Islet of Langerhans (tissue), 1 donor: ENCODE data around the gene TBC1D20.
"Not testable (repeated sequence)": the region's sequence is repeated elsewhere in the genome, so short reads cannot be mapped to it uniquely, and the experiment has no call there.

ENCODE experiments used
- FAIRE-seq: peaks from one replicate; lab custom pipeline; 2011; peaks lifted over from hg19 to GRCh38; lab: Jason Lieb, UNC

Gene TBC1D20

GRCh38 chr20:462199-462991, at the start of gene TBC1D20:
Gene TBC1D20 (minus strand): TSS chr20:462533. CDS start chr20:462405, 128 bp downstream.
- FAIRE-seq = no peak

GRCh38 chr20:510328-511057, 48.2 kb upstream of the TBC1D20 start:
- FAIRE-seq = not testable (repeated sequence)

- FAIRE-seq = not testable (repeated sequence)
These were observed 46.0 kb upstream of the TBC1D20 start for GRCh38 chr20:508364-508787.

DNA sequence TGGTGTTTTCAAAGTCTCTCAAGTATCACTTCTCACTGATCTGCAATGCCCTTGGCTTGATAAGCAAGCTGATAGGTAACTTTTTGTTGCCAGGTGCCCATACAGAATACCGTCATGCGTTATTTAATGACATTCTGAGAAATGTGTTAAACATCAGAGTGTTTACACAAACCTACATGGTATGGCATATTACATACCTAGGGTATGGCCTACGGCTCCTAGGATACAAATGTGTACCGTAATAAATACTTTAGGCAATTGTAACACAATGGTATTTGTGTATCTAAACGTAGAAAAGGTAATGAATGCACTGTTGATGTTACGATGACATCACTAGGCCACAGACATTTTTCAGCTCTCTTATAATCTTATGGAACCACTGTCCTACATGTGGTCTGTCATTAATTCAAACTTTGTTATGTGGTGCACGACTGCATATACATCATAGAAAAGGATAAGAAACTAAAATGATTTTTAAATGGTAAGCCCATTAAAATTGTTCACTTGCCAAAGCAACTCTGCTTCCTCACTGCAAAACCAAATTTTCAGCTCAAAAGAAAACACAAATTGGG, 45.5 kb upstream of the TBC1D20 start:
- FAIRE-seq = no peak

GRCh38 chr20:507006-507758, 44.8 kb upstream of the TBC1D20 start:
- FAIRE-seq = no peak

- no peak for FAIRE-seq
These were observed 42.3 kb upstream of the TBC1D20 start for GRCh38 chr20:504632-505075.

DNA sequence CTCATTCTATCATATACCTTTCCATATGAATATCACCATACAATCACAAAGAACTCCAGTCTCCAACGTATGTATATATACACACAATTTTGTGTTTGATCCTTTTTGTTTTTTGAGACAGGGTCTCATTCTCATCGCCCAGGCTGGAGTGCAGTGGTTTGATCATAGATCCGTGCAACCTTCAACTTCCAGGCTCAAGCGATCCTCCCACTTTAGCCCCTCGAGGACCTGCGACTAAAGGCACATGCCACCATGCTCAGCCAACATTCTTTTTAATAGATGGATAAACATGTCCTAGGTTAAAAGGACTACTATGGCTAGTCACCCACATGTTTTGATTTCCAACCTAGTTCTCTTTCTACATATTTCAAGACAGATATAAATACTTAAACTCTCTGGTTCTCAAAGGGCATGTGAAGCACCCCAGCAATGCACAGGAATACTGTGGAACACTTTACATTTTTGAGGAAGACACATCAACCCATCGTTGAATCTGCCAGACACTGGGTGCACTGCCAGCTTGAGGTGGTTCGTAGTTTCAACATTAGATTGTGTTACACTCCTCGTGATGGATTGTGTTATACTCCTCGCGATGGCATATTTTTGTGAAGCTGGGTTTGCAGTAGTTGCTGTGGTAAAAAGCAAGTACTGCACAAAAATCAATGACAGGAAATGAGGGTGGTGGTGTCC, 40.9 kb upstream of the TBC1D20 start:
- no peak for FAIRE-seq

DNA sequence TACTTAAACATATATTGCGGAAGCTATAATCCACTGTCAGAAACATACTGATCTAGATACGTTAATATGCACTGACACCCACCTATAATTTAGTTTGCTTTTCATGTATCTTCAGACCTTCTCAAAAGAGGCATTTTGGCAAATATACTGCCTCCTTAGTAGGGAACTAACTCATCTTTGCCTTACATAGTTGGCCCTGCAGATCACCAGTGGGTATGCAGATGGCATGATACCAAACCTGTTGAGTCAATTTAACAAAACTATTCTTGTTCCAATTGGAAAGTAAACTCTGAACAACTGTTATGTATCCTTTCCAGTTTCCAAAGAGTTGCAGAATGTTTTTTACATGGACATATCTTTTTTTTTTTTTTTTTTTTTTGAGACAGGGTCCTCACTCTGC, 35.6 kb upstream of the TBC1D20 start:
- no peak for FAIRE-seq

GRCh38 chr20:496126-496696, 33.9 kb upstream of the TBC1D20 start:
- no peak for FAIRE-seq

GRCh38 chr20:492159-492558, 29.8 kb upstream of the TBC1D20 start:
- no peak for FAIRE-seq

GRCh38 chr20:487655-488054, 25.3 kb upstream of the TBC1D20 start:
- FAIRE-seq = no peak

- FAIRE-seq = no peak
These were observed 21.7 kb upstream of the TBC1D20 start for GRCh38 chr20:483815-484644.

- no peak for FAIRE-seq
These were observed 18.8 kb upstream of the TBC1D20 start for GRCh38 chr20:481167-481566.

DNA sequence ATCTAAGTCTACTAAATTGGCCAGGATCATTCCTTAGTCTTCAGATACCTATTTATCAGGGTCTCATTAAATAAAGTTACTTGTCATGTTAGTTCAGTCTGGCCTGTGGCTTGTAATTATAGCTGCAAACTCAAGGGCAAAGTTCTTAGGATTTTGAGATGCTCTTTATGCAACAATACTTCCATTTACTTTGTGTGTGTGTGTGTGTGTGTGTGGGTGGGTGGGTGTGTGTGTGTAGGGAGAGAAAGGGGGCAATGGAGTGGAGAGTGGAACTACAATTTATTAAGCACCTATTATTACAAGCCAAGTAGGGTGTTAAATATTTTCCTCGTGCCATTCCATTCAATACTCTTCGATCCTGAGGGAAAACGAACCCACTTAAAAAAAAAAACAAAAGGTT, 17.7 kb upstream of the TBC1D20 start:
- no peak for FAIRE-seq

DNA sequence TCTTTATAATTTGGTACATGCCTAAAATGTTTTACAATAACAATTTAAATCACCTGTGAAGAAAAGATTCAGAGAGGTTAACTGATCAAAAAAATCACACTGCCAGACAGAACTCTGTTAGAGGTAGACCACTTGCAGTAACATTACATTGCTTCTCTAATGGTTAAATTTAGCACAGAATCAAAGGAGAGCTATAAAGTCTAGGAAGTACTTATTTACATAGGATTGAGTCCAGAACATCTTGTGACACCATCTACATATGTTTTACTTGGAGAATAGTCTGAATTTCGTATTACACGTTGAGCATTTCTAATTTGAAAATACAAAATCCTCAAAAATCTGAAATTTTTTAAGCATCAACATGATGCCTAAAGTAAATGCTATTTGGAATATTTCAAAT, 17.2 kb upstream of the TBC1D20 start:
- no peak for FAIRE-seq

DNA sequence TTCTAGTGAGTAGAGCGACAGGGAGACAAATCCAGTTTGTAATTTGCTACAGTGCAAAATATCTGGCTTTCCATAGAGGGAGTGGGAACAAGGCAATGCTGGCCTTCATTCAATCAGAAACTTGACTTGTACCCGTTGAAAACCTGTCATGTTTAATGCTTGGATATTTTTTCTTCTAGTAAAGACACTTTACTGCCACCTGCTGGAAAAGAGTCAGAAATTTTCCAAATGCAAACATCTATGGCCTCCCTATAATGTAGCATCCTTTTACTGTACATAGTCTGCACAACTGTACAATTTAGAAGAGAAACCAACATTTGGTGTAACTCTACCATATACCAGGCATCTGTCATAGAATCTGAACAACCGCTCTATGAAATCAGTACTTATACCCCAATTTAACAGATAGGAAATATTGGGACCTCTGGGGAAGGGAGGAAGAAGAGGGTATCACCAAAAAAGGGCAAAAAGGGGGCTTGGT, 16.7 kb upstream of the TBC1D20 start:
- FAIRE-seq = peak; percentile 97

GRCh38 chr20:478010-478948, 15.9 kb upstream of the TBC1D20 start:
- no peak for FAIRE-seq

- FAIRE-seq = not testable (repeated sequence)
These were observed 14.4 kb upstream of the TBC1D20 start for GRCh38 chr20:476561-477249.
